SK-N-MC (cell line): ENCODE measurements around the gene STATH.

Experiments
- EZH2 ChIP-seq: fragments of 200-600 bp; sonication (generic); IDR thresholded peaks from one replicate; pipeline ENCODE4 v1.6.1; 2017; ENCODE audit warnings: antibody characterized with exemption
- FOXP2 ChIP-seq: optimal IDR thresholded peaks from 2 replicates; pipeline ENCODE3; 2011; ENCODE audit warnings: mild to moderate bottlenecking, moderate library complexity; ENCODE audit not compliant: insufficient read depth; ENCODE audit errors: extremely low read length, control extremely low read depth
- POLR2AphosphoS5 ChIP-seq: IDR thresholded peaks from 2 replicates; pipeline ENCODE4 v1.6.1; 2012; ENCODE audit warnings: mild to moderate bottlenecking, low read depth, low read length, borderline replicate concordance

DNA sequence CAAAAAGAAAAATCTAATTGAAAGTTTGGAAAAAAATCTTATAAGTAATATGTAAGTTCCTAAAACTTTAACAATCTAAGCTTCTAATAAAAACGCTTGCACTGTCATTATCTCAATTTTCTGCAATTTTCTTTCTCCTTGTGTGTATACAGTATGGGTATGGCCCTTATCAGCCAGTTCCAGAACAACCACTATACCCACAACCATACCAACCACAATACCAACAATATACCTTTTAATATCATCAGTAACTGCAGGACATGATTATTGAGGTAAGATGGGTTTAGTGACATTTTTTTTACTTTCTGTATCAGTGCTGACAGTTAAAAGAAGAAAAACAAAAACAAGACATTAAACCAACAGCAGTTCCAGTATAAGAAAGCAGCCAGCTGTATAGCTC lies 4.9 kb downstream of the STATH start:
- TF ChIP-seq POLR2AphosphoS5 (no peak), EZH2 (no peak), FOXP2 (no peak)
